ENCODE results near the gene ABCG8.
A peak's percentile ranks its signal among the peaks of the same experiment; 100 is the strongest.
"Not testable (repeated sequence)": the region's sequence is repeated elsewhere in the genome, so short reads cannot be mapped to it uniquely, and the experiment has no call there.

ABCG8 gene

GRCh38 chr2:43874776-43875451, 36.1 kb downstream of the ABCG8 start:
- no peak for DNase-seq

GRCh38 chr2:43877782-43878464, 39.2 kb downstream of the ABCG8 start:
- peak; percentile 31 for DNase-seq

DNA sequence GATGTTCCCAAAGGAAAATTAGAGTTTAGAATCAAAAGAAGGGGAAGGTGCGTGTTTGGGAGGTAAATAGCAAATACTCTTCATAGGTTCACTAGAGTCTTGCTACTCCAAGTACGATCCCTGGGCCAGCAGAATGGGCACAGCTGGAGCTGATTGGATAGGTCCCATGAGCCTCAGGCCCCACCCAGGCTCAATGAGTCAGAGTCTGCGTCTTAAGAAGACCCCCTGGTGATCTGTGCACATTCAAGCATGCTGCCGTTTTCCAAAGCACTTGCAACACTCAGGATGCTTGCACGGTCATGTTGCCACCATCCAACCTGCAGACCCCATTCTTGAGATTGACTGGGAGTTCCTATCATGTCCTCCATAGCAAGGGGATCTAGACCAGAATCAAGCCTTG, 40.5 kb downstream of the ABCG8 start:
- peak; percentile 23 for DNase-seq

- no peak for DNase-seq
These were observed 41.7 kb downstream of the ABCG8 start for GRCh38 chr2:43880471-43880870.

DNA sequence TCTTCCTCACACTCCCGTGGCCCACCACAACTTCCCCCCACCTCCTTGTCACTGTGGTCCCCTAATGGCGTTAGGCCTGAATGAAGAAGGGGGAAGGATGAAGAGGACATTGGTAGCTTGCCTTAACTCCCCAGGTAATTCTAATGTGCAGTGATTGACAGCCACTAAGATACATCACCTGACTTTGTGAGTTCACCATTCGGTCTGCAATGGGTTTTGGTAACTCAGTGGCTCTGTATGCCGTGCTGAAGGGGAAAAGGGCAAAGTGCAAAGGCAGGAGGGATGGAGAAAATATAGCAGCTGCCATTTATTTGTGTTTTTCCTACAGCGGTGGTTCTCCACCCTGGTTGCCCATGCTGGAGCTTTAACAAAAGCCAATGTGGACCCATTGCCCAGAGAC, 42.2 kb downstream of the ABCG8 start:
- no peak for DNase-seq

- no peak for DNase-seq
These were observed 43.5 kb downstream of the ABCG8 start for GRCh38 chr2:43882312-43882711.

GRCh38 chr2:43884689-43885088, 45.9 kb downstream of the ABCG8 start:
- no peak for DNase-seq

GRCh38 chr2:43885132-43885632, 46.4 kb downstream of the ABCG8 start:
- no peak for DNase-seq

- no peak for DNase-seq
These were observed 48.4 kb downstream of the ABCG8 start for GRCh38 chr2:43887176-43887575.

- no peak for DNase-seq
These were observed 50.6 kb downstream of the ABCG8 start for GRCh38 chr2:43889416-43889815.

GRCh38 chr2:43890855-43891254, 52.1 kb downstream of the ABCG8 start:
- DNase-seq = no peak

- no peak for DNase-seq
These were observed 56.0 kb downstream of the ABCG8 start for GRCh38 chr2:43894743-43895142.

- no peak for DNase-seq
These were observed 58.1 kb downstream of the ABCG8 start for GRCh38 chr2:43896906-43897305.

GRCh38 chr2:43897492-43897891, 58.7 kb downstream of the ABCG8 start:
- DNase-seq = no peak

GRCh38 chr2:43898134-43898837, 59.5 kb downstream of the ABCG8 start:
- DNase-seq = no peak

- no peak for DNase-seq
These were observed 60.1 kb downstream of the ABCG8 start for GRCh38 chr2:43898838-43899346.

DNA sequence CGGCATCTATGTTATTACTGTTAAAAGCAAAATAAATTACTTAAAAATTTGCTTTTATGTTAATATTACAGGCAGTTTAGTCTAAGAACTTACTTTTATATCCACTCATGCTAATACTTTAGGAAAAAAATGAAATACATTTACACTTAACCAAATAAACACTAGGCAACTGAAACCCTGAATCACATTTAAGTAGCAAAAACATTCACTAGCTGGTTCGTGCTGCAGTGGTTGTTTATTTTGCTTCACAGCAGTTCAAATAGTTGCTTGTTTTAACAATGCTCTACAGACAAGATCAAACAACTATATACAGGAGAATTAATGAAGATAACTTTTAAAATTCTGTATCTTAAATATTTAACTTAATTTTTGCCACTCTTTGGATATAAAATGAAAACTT, 60.8 kb downstream of the ABCG8 start:
- no peak for DNase-seq

- no peak for DNase-seq
These were observed 66.6 kb downstream of the ABCG8 start for GRCh38 chr2:43905371-43905803.

DNA sequence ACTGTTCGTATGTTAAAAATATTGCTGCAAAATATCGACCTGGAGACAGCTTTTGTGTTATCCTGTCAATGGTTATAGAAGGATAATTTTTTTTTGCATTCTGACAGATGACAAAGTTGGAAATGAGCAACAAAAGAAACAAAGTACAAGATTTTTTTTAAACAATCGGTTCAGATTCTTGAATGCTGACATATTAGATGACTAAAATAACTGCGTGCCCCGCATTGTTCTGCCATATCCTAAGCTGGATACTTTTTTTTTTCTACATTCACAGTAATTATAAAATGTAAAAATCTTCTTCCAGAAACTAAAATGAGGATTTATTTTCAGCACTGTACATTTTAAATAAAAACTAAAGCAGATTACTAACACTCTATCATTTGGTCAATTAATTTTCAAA, 67.1 kb downstream of the ABCG8 start:
- no peak for DNase-seq

- no peak for DNase-seq
These were observed 67.8 kb downstream of the ABCG8 start for GRCh38 chr2:43906448-43907109.

DNA sequence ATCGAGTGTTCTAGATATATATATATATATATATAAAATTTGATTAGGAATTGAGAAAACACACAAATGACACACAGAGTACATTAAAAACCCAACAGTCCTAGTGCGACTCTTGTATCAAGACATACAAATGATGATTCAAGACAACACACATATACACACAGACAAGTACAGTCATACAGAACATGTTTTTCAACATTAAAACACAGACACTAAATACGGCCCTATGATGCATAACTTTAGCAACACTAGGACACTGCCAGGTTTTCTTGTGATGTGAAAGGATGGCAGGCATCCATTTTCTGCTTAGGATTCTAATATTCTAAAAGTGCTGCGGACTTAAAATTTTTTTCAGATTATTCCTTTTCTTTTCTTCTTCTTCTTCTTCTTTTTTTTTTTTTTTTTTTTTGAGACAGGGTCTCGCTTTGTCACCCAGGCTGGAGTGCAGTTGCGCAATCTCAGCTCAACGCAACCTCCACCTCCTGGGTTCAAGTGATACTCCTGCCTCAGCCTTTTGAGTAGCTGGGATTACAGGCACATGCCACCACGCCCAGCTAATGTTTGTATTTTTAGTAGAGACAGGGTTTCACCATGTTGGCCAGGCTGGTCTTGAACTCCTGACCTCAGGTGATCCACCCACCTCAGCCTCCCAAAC, 72.5 kb downstream of the ABCG8 start:
- not testable (repeated sequence) for DNase-seq

- no peak for DNase-seq
These were observed 85.7 kb downstream of the ABCG8 start for GRCh38 chr2:43924463-43924862.

GRCh38 chr2:43925431-43925830, 86.7 kb downstream of the ABCG8 start:
- no peak for DNase-seq
